AG09309 (cell line): ENCODE data around the gene GBA2.

ENCODE experiments used
- DNase-seq: peaks from one replicate; pipeline ENCODE4 v3.0.0-alpha.2; 2010; ENCODE audit warnings: low read depth
- H3K4me3 ChIP-seq: 2 replicates; pipeline ENCODE4 v1.5.1; 2011; ENCODE audit warnings: mild to moderate bottlenecking, low read depth, low read length, moderate library complexity; ENCODE audit not compliant: control insufficient read depth
- TF ChIP-seq, protein P1 (sequence below): IDR thresholded peaks from 2 replicates; pipeline ENCODE4 v1.5.1; 2011; ENCODE audit warnings: mild to moderate bottlenecking, low read depth, low read length, inconsistent platforms; ENCODE audit not compliant: insufficient read depth, control insufficient read depth; ENCODE audit errors: missing control alignments

GBA2 gene

DNA sequence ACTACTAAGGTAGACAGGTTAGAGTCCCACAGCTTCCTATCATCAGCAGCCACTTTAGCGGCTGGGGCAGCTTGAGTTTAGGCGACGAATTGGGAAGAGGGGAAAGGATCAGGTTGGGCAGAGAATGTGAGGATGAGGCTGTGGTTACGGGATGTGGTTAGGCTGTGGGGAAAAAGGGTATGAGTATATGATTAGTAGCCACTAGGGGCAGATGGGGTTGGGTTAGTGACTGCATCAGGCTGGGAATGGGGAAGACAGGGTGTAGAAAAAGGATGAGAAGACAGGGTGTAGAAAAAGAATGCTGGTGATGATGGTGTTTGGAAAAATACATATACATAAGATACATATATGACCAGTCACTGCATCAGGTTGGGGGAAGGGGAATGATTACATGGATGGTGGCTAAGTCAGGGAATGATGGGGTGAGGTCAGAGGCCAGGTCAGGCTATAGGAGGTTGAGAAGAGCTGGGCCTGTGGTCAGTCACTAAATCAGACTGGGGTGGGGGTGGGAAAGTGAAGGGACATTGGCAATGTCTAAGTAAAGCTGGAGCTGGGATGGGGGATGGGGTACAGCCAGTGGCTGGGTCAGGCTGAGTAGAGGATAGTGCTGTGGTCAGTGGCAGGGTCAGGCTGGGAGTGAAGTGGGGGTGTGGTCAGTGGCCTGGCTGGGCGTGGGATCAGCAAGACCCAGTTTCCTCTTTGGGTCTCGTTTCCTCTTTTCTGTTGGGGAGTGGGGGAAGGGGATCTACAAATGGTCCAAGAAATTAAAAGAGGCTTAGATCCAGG, 19.1 kb downstream of the GBA2 start:
- DNase-seq = peak; percentile 61
- peak overlapping the region; percentile 88 for H3K4me3 ChIP-seq
- TF ChIP-seq, protein P1, sequence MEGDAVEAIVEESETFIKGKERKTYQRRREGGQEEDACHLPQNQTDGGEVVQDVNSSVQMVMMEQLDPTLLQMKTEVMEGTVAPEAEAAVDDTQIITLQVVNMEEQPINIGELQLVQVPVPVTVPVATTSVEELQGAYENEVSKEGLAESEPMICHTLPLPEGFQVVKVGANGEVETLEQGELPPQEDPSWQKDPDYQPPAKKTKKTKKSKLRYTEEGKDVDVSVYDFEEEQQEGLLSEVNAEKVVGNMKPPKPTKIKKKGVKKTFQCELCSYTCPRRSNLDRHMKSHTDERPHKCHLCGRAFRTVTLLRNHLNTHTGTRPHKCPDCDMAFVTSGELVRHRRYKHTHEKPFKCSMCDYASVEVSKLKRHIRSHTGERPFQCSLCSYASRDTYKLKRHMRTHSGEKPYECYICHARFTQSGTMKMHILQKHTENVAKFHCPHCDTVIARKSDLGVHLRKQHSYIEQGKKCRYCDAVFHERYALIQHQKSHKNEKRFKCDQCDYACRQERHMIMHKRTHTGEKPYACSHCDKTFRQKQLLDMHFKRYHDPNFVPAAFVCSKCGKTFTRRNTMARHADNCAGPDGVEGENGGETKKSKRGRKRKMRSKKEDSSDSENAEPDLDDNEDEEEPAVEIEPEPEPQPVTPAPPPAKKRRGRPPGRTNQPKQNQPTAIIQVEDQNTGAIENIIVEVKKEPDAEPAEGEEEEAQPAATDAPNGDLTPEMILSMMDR = peak; percentile 77

DNA sequence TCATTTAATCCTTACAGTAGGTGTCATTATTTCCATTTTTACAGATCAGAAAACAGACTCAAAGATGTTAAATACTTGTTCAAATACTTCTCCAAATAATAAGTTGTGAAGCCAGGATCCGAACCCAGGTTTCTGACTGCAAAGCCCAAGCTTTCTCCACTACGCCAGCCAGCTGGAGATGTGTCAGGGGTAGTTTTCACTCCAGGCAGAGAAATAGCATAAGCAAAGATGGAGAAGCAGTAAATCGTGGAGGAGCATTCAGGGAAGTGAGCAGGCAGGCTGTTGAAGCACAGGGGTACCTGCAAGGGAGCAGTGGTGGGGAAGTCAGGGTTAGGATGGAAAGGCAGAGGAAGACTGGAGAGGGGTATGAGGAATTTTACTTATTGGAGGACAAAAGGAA, 19.9 kb downstream of the GBA2 start:
- peak overlapping the region; percentile 88 for H3K4me3 ChIP-seq
- DNase-seq = no peak
- TF ChIP-seq, protein P1 = no peak

DNA sequence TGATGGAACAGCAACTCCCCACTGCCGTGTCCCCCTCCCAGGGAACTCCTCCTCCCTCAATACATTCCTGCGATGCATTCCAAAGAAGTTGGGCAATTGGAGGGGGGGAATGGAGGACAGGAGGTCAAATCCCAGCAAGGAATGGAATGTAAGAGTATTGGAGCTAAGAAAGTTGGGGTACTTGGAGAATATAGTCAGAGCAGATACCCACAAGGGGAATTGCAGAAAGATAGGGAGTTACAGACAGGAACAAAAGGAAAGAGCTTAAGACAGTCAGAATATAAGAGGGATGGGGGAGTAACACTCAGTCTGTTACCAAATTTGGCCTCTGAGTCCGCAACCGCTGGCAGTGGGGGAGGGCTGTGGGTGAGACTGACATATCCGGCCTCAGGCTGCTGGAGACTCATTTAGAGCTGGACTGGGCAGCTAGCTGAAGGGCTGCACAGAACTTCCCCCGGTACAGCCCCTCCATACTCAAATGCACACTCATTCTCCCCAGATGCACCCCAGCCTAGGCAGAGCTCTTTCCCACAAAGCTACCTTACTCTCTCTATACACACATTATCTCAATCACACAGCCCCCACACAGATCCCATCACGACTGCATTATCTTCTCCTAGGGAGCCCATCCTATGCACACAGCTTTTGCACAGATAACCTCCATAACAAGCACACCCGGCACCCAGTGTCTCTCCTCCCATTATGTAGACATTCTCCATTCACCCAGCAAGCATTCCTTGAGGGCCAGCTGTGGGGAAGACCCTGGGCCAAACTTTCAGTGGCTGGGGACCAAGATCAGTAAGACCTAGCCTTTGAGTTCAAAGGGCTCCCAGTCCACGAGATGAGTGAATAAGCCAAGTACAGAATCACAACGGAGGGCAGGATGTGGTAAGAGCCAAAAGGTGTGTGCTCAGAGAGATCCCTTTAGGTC, 20.7 kb downstream of the GBA2 start:
- DNase-seq = peak; percentile 67
- TF ChIP-seq, protein P1 = no peak
- H3K4me3 ChIP-seq = peak overlapping the region; percentile 45

DNA sequence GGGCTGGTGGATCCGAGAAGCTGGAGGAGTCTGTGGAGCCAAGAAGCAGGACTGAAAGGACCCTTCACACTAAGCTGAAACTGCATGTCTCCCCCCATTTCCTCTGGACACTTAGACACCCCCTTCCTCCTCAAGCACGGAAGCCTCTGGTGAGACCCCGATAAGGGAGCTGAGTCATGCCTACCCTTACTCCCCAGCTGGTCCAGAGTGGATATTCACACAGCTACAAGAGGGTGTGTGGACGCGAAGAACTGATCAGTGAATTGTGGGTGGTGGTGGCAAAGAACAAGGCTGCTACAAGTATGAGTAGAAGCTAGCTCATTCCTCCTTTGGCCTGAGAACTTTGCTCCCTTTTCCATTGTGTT, 21.4 kb downstream of the GBA2 start:
- peak overlapping the region; percentile 45 for H3K4me3 ChIP-seq
- TF ChIP-seq, protein P1 = no peak
- no peak for DNase-seq

DNA sequence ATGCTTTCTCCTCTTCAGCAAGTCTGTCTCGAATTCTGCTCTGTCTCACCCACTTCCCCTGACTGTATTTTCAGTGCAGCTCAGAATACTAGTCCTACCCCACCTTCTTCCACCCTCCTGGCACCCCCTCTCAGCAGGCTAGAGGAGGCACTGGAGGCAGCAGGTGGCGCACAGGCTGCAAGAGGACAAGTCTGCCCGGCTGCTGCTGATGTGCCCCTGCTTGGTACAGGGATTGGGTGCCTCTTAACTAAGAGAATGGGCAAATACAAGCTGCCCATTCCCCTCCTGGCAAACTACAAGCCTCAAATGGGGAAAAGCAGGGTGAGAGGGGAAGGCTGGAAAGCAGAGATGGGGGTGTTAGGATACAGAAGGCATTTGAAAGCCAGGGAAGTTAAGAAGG, 22.1 kb downstream of the GBA2 start:
- TF ChIP-seq, protein P1 = peak; percentile 37
- peak overlapping the region; percentile 4 for H3K4me3 ChIP-seq
- peak; percentile 29 for DNase-seq

DNA sequence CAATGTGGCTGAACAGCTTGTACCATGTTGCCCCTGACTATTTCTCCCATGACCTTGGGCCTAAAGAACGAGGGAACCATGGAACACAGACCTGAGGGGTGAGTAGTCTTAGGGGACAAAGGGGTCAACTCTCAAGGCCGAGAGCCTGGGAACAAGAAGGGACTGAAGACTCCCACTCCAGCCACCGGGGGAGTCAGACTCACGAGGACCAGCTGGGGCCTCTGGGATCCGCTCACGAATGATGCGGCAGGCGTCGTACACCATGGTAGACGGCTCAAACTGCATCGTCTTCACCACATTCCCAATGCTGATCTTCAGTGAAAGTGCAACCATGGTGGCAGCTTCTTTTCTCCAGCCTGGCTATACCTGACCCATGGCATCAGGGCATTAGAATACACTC, 23.7 kb downstream of the GBA2 start:
- no peak for DNase-seq
- TF ChIP-seq, protein P1 = no peak
- H3K4me3 ChIP-seq = no peak overlapping the region
